Mesodermal cell (in vitro differentiated cells): Measurements from ENCODE around the gene TWNK.

Experiments used
- H3K27ac ChIP-seq: 2 replicates; pipeline ENCODE4 v1.7.0; 2013; ENCODE audit warnings: mild to moderate bottlenecking, low read depth, low read length, moderate library complexity; ENCODE audit not compliant: severe bottlenecking
- H3K36me3 ChIP-seq: 2 replicates; pipeline ENCODE4 v1.7.1; 2013; ENCODE audit warnings: mild to moderate bottlenecking, low read length, moderate library complexity; ENCODE audit not compliant: control insufficient read depth, insufficient read depth
- H3K4me1 ChIP-seq: one replicate; pipeline ENCODE4 v1.7.1; 2013; ENCODE audit warnings: mild to moderate bottlenecking, low read length; ENCODE audit not compliant: insufficient read depth, control insufficient read depth, poor library complexity, severe bottlenecking
- H3K4me3 ChIP-seq: 2 replicates; pipeline ENCODE4 v1.7.0; 2013; ENCODE audit warnings: low read length, control low read depth, mild to moderate bottlenecking; ENCODE audit not compliant: insufficient read depth, poor library complexity, severe bottlenecking; ENCODE audit errors: extremely low read depth
- H3K9me3 ChIP-seq: 2 replicates; pipeline ENCODE4 v1.7.1; 2013; ENCODE audit warnings: mild to moderate bottlenecking, low read length, moderate library complexity; ENCODE audit not compliant: control insufficient read depth
- WGBS, 2 experiments: methylation state at CpG; one replicate each; pipeline ENCODE4 v1.1.5; 2013; ENCODE audit warnings: missing lambda C conversion rate in 2 of 2; ENCODE audit not compliant: insufficient coverage in 2 of 2; 5-methylcytosine and 5-hydroxymethylcytosine counted together

Gene TWNK

GRCh38 chr10:101014230-101014884 is 27.0 kb downstream of the TWNK start:
- WGBS, 2 experiments = 3 to 13% methylated on average over 4 to 7 of the region's 11 CpGs
- Histone ChIP-seq H3K36me3 (no peaks in the 10 kb centered on the region), H3K27ac (no peak overlapping the region), H3K4me3 (no peak overlapping the region), H3K4me1 (peaks cover 30% of the 10 kb centered on the region), H3K9me3 (no peaks in the 10 kb centered on the region)

GRCh38 chr10:101014966-101015581 is 27.7 kb downstream of the TWNK start:
- 47 to 78% methylated on average over 3 to 4 of the region's 7 CpGs for WGBS, 2 experiments
- H3K9me3 ChIP-seq = no peaks in the 10 kb centered on the region
- H3K4me1 ChIP-seq = peaks cover 30% of the 10 kb centered on the region
- no peak overlapping the region for H3K27ac ChIP-seq
- no peaks in the 10 kb centered on the region for H3K36me3 ChIP-seq
- no peak overlapping the region for H3K4me3 ChIP-seq

- WGBS, 2 experiments = 85 to 86% methylated on average over 5 to 6 of the region's 8 CpGs
- Histone ChIP-seq H3K9me3 (no peaks in the 10 kb centered on the region), H3K27ac (no peak overlapping the region), H3K4me1 (peaks cover 30% of the 10 kb centered on the region), H3K36me3 (no peaks in the 10 kb centered on the region), H3K4me3 (no peak overlapping the region)
These were observed 28.2 kb downstream of the TWNK start for GRCh38 chr10:101015582-101015973.

DNA sequence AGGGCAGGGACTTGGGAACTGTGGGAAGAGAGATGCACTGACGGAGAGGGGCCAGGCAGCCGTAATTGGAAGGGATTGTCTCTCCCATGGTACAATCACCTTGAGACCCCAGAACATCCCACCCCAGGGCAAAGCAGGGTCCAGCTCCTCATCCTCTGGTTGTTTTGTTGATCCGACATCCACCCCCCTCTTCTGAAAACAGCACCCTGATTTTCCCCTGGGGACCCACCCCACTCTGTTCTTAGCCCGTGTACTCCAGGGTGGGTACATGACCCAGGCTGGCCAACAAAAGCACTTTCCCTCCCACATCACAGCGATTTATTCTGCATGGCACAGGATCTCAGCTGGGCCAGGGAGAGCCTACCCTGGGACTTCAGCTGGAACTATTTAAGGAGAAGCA is 29.5 kb downstream of the TWNK start:
- no peak overlapping the region for H3K4me3 ChIP-seq
- peaks cover 25% of the 10 kb centered on the region for H3K4me1 ChIP-seq
- H3K9me3 ChIP-seq = no peaks in the 10 kb centered on the region
- H3K27ac ChIP-seq = no peak overlapping the region
- no peaks in the 10 kb centered on the region for H3K36me3 ChIP-seq
- WGBS, 2 experiments = 48 to 67% methylated on average over 3 of the region's 5 CpGs

DNA sequence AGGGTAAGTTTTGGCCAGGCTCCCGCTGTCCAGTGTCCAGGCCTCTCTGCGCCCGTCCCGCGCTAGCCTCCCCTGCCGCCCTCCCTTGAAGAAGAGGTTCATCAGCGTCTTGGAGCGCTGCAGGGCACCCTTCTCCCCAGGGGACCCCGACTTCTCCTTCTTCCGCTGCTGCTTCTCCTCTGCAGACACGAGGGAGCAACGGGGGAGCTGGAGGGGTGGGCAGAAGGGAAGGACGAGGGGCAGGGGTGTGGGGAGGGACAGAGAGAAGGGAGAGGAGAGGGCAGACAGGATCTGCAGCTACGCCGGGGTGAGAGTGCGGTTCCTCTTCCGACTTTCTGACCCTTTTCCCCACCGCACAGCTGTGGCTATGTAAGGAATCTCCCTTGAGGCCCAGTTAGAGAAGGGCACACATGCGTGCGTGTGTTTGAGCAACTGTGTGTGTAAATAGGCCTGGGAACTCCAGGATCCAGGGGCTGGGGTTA is 30.8 kb downstream of the TWNK start:
- peaks cover 22% of the 10 kb centered on the region for H3K4me1 ChIP-seq
- 24 to 30% methylated on average over 7 to 14 of the region's 20 CpGs for WGBS, 2 experiments
- H3K4me3 ChIP-seq = no peak overlapping the region
- no peaks in the 10 kb centered on the region for H3K36me3 ChIP-seq
- no peak overlapping the region for H3K27ac ChIP-seq
- no peaks in the 10 kb centered on the region for H3K9me3 ChIP-seq

DNA sequence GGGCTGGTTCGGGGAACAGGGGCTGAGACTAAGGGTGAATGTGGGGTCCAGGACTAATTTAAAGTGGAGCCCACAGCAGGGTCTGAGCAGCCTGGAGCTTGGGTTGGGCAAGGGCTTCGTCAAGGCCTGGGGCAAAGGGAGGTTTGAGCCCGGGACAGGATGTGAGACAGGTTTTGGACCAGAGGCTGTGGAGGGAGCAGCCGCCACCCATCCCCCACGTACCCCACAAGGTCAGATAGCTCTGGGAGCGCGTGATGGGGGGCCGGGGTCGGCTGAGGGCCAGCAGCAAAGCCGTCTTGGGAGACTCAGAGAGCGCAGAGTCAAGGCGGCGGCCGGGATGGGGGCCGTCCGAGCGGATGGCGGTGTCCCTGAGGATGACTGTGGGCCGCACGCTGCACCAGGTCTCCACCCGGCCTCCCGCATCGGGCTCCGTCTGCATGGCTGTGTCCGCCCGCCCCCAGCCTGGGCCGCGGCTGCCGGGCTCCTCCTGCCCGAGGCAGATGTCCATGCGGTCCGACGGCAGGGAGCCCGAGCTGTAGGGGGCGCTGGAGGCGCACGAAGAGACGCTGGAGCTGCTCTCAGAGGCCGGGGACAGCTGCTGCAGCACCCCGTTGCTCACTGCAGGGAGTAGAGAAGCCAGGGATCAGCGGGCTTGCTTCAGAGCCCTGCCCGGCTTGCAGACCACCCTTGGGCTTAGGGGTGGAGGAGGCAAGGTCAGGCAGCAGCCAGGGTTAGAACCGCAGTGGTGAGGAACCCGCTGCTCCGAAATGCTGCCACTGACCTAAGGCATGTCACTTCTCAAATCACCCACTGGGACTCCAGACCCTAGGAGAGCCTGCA is 31.5 kb downstream of the TWNK start:
- peaks cover 18% of the 10 kb centered on the region for H3K4me1 ChIP-seq
- no peaks in the 10 kb centered on the region for H3K9me3 ChIP-seq
- no peak overlapping the region for H3K4me3 ChIP-seq
- no peaks in the 10 kb centered on the region for H3K36me3 ChIP-seq
- H3K27ac ChIP-seq = no peak overlapping the region
- 9 to 17% methylated on average over 31 to 43 of the region's 45 CpGs for WGBS, 2 experiments

GRCh38 chr10:101019440-101019703 is 32.0 kb downstream of the TWNK start:
- no peak overlapping the region for H3K27ac ChIP-seq
- H3K9me3 ChIP-seq = no peaks in the 10 kb centered on the region
- WGBS, 2 experiments = no CpG with 5 or more reads among the region's 2 CpGs
- peaks cover 15% of the 10 kb centered on the region for H3K4me1 ChIP-seq
- no peak overlapping the region for H3K4me3 ChIP-seq
- no peaks in the 10 kb centered on the region for H3K36me3 ChIP-seq

DNA sequence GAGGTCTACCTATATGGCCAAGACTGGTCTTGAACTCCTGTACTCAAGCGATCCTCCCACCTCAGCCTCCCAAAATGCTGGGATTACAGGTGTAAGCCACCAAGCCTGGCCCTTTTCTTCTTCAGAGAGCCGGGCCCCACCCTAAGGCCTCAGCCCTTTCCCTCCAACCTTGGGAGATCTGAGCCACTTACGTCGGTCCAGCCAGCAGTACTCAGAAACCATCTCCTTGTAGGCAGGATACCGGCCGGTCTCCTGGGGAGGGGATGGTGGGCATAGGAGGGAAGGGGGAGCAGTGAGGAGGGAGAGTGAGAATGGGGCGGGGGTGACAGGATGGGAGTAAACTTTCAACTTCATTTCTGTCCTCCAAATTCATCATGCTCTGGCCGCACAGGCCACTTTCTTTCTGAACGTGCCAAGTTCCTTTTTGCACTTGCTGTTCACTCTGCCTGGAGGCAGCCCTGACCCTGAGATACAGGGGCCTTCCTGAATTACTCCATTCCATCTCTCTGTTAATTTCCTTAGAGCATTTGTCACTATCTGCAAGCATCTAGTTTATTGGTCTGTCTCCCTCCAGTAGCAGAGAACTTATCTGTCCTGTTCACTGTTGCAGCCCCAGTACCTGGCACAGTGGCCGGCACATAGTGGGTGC is 33.2 kb downstream of the TWNK start:
- WGBS, 2 experiments = 81 to 86% methylated on average over 5 to 7 of the region's 10 CpGs
- no peaks in the 10 kb centered on the region for H3K36me3 ChIP-seq
- no peaks in the 10 kb centered on the region for H3K9me3 ChIP-seq
- no peak overlapping the region for H3K27ac ChIP-seq
- H3K4me3 ChIP-seq = no peak overlapping the region
- H3K4me1 ChIP-seq = peaks cover 11% of the 10 kb centered on the region

DNA sequence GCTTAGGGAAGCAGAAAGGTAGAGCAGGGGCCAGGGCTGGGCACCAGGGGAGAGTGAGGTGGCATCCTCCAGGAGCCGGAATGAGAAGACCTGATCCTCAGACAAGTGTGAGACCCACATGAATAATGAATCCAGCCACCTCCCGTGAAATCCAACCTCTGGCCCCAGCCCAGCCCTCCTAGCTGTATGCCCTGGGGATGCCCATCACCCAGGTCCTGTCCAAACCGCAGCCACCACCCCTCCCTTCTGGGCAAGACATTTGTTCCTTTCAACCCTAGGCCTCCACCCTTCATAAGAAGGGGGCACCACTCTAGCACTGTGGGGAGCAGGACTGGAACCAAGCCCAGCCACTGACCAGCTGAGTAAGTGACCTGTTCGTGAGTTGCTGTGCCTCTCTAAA is 33.9 kb downstream of the TWNK start:
- peaks cover 11% of the 10 kb centered on the region for H3K4me1 ChIP-seq
- no peak overlapping the region for H3K27ac ChIP-seq
- no peaks in the 10 kb centered on the region for H3K36me3 ChIP-seq
- 87 to 92% methylated on average over 2 to 3 of the region's 4 CpGs for WGBS, 2 experiments
- H3K4me3 ChIP-seq = no peak overlapping the region
- no peaks in the 10 kb centered on the region for H3K9me3 ChIP-seq

DNA sequence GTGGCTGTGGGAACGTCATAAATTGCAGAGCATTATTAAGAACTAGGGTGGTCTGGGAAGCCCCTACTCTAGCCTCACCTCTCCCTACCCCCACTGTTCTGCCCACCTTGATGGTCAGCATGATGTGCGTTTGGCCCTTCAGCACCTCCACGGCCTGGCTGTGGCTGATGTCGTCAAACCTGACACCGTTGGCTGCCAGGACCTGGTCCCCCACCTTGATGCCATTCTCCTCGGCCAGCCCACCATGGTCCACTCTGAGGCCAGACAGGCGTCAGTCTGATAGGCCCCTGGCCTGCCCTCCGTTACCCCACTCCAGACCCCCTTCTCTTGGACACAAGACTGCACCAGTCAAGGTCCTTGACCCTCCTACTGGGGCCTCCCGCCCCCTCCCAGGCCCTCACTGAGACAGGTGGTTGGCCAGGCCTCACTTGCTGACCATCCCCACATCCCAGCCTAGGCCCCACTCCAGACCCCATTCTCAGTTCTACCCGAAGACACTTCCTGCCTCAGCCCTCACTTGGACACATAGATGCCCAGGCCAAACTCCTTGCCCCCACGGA is 34.4 kb downstream of the TWNK start:
- H3K9me3 ChIP-seq = no peaks in the 10 kb centered on the region
- H3K4me1 ChIP-seq = peaks cover 11% of the 10 kb centered on the region
- 88 to 94% methylated on average over 7 to 8 of the region's 11 CpGs for WGBS, 2 experiments
- H3K36me3 ChIP-seq = no peaks in the 10 kb centered on the region
- H3K4me3 ChIP-seq = no peak overlapping the region
- no peak overlapping the region for H3K27ac ChIP-seq
